ENCODE results near the gene CTNND2.

DNA sequence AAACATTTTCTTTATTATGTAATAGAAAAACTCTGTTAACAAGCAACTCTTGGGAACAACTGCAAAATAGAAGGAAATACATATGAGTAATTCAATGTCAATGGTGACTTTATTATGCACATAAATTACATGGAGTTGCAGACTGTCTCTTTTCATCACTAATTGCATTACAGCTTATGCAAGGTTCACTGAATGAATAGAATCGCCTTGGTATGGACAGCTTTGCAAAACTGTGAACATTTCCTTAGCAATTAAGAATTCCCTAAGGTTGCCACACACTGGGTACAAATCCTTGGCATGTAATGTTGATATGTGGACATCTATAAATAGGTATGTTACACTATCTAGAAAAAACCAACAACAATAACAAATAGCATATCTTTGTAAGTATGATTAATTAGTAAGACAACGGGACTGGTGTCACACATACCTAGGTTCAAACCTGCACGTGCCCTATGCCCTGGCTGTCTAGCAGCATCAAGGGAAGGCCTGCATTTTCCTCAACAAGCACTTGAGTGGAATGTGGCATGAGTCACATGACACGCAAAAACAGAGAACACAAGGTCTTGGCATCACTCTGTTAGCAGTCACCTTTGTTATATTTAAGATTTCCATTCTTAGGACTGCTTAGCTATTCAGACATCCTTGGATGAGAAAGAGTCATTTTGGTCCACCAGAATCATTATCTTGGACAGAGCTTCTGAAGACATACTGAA, 263.9 kb downstream of the CTNND2 start:
- TF ChIP-seq, protein P1, sequence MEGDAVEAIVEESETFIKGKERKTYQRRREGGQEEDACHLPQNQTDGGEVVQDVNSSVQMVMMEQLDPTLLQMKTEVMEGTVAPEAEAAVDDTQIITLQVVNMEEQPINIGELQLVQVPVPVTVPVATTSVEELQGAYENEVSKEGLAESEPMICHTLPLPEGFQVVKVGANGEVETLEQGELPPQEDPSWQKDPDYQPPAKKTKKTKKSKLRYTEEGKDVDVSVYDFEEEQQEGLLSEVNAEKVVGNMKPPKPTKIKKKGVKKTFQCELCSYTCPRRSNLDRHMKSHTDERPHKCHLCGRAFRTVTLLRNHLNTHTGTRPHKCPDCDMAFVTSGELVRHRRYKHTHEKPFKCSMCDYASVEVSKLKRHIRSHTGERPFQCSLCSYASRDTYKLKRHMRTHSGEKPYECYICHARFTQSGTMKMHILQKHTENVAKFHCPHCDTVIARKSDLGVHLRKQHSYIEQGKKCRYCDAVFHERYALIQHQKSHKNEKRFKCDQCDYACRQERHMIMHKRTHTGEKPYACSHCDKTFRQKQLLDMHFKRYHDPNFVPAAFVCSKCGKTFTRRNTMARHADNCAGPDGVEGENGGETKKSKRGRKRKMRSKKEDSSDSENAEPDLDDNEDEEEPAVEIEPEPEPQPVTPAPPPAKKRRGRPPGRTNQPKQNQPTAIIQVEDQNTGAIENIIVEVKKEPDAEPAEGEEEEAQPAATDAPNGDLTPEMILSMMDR (IDR thresholded peaks at IDR 0.05): no peak
- TF ChIP-seq EZH2 (IDR thresholded peaks at IDR 0.05): no peak
- TF ChIP-seq EZH2phosphoT487 (IDR thresholded peaks at IDR 0.05): no peak
